Right lobe of liver (tissue), 4 donors: ENCODE measurements around the gene ARHGEF33.

Source experiments
- CTCF ChIP-seq, 4 donors: fragments of 200-600 bp in 3 of 4; fragments of 450-650 bp in 1 of 4; IDR thresholded peaks; one replicate each; pipeline versions ENCODE4 v1.5.1 to v1.8.0; 2016 to 2022; ENCODE audit warnings: antibody characterized with exemption in 4 of 4, mild to moderate bottlenecking in 2 of 4
- POLR2A ChIP-seq: fragments of 450-650 bp; IDR thresholded peaks from one replicate; pipeline ENCODE4 v1.6.1; 2017; ENCODE audit warnings: antibody characterized with exemption, mild to moderate bottlenecking
- donor health status: DM: no; HTN: no; CAD: no.
- donor health status: DM: no; HTN: no; CAD: no.
- donor health status: DM: no; HTN: yes; CAD: no.

- TF ChIP-seq POLR2A: no peak
- no peak for TF ChIP-seq CTCF (IDR thresholded peaks at IDR 0.05)
Measured at GRCh38 chr2:38909872-38910271, 20.2 kb downstream of the ARHGEF33 start.
